SK-N-SH (cell line): ENCODE results near the gene CD38. TPM values are rescaled to one million over a fixed set of nuclear protein-coding genes. Genes with fewer than 3 reads are reported as not detected.

ENCODE experiments used
- CTCF ChIA-PET: fragments of 300-600, 350-600 bp; formaldehyde crosslinking; extraction: SDS; loops from one replicate; lab custom pipeline; 2021; lab: Yijun Ruan, JAX
- POLR2A ChIA-PET: fragments of 350-600 bp; sonication (Branson Sonifier 250); formaldehyde crosslinking; extraction: SDS; loops from one replicate; lab custom pipeline; 2020; ENCODE audit warnings: antibody characterized with exemption, inconsistent platforms; lab: Yijun Ruan, JAX
- DNase-seq: peaks from one replicate; pipeline ENCODE4 v3.0.0; 2012
- H2AFZ ChIP-seq: fragments of 200-600 bp; sonication (generic); 2 replicates; pipeline ENCODE4 v1.8.1; 2016; ENCODE audit warnings: antibody characterized with exemption, mild to moderate bottlenecking, low read depth
- H3F3A ChIP-seq: fragments of 200-600 bp; sonication (generic); replicated peaks from 2 replicates; pipeline ENCODE3; 2016; ENCODE audit warnings: antibody characterized with exemption, mild to moderate bottlenecking; ENCODE audit not compliant: insufficient read depth
- H3K27ac ChIP-seq, 2 experiments: fragments of 200-500 bp in 1 of 2; fragments of 200-600 bp in 1 of 2; sonication (Bioruptor generic) in 1 of 2; sonication (generic), shearing (Covaris generic) in 1 of 2; 2 replicates each; pipeline versions ENCODE4 v1.5.1 to v1.6.1; 2014 to 2016; ENCODE audit warnings: low read depth in 2 of 2, inconsistent platforms in 1 of 2, low read length in 1 of 2, mild to moderate bottlenecking in 1 of 2, mixed read lengths in 1 of 2
- H3K27me3 ChIP-seq: fragments of 200-600 bp; sonication (generic), shearing (Covaris generic); 2 replicates; pipeline ENCODE4 v1.6.1; 2016; ENCODE audit warnings: mixed run types; ENCODE audit not compliant: insufficient read depth
- H3K36me3 ChIP-seq, 2 experiments: fragments of 200-500 bp in 1 of 2; fragments of 200-600 bp in 1 of 2; sonication (Bioruptor generic) in 1 of 2; sonication (generic) in 1 of 2; replicated peaks in 1 of 2; 2 replicates each; pipeline versions ENCODE3 to v1.5.1; 2014 to 2016; ENCODE audit warnings: low read length in 1 of 2, mild to moderate bottlenecking in 1 of 2; ENCODE audit not compliant: insufficient read depth in 2 of 2, control insufficient read depth in 1 of 2
- H3K4me1 ChIP-seq, 2 experiments: fragments of 200-500 bp in 1 of 2; fragments of 200-600 bp in 1 of 2; sonication (Bioruptor generic) in 1 of 2; sonication (generic), shearing (Covaris generic) in 1 of 2; 2 replicates each; pipeline versions ENCODE4 v1.5.1 to v1.6.1; 2014 to 2016; ENCODE audit warnings: low read depth in 1 of 2, low read length in 1 of 2, mixed run types in 1 of 2; ENCODE audit not compliant: insufficient read depth in 2 of 2, control insufficient read depth in 1 of 2
- H3K4me2 ChIP-seq: fragments of 200-600 bp; sonication (generic), shearing (Covaris generic); 2 replicates; pipeline ENCODE4 v1.6.1; 2017; ENCODE audit warnings: mixed run types
- H3K4me3 ChIP-seq, 2 experiments: fragments of 200-500 bp in 1 of 2; fragments of 200-600 bp in 1 of 2; sonication (Bioruptor generic) in 1 of 2; sonication (generic), shearing (Covaris generic) in 1 of 2; 2 replicates each; pipeline versions ENCODE4 v1.5.1 to v1.8.1; 2014 to 2016; ENCODE audit warnings: low read depth in 2 of 2, inconsistent platforms in 1 of 2, low read length in 1 of 2, mild to moderate bottlenecking in 1 of 2, mixed read lengths in 1 of 2, moderate library complexity in 1 of 2
- H3K79me2 ChIP-seq: fragments of 200-600 bp; sonication (generic); 2 replicates; pipeline ENCODE4 v1.8.1; 2017; ENCODE audit warnings: mild to moderate bottlenecking; ENCODE audit not compliant: insufficient read depth
- H3K9ac ChIP-seq: fragments of 200-600 bp; sonication (generic); 2 replicates; pipeline ENCODE4 v1.6.1; 2017; ENCODE audit warnings: mixed run types
- H3K9me2 ChIP-seq: fragments of 200-600 bp; sonication (generic); 2 replicates; pipeline ENCODE4 v1.6.1; 2017; ENCODE audit warnings: mixed run types
- H3K9me3 ChIP-seq: fragments of 200-600 bp; sonication (generic); 2 replicates; pipeline ENCODE4 v1.6.1; 2017; ENCODE audit warnings: mixed run types, mild to moderate bottlenecking, moderate library complexity
- H4K20me1 ChIP-seq: fragments of 200-600 bp; sonication (generic); 2 replicates; pipeline ENCODE4 v1.6.1; 2017; ENCODE audit warnings: mild to moderate bottlenecking, mixed run types; ENCODE audit not compliant: insufficient read depth
- EP300 ChIP-seq, 2 experiments: IDR thresholded peaks; 2 replicates each; pipeline versions ENCODE4 v1.4.0 to v1.6.1; 2012; ENCODE audit warnings: borderline replicate concordance in 1 of 2, low read depth in 1 of 2, low read length in 1 of 2
- EZH2phosphoT487 ChIP-seq: fragments of 200-600 bp; sonication (generic); IDR thresholded peaks from 2 replicates; pipeline ENCODE4 v1.6.1; 2017; ENCODE audit warnings: low read depth, mixed run types, mild to moderate bottlenecking, antibody characterized with exemption, moderate library complexity, borderline replicate concordance
- FOXJ3 ChIP-seq: sonication (generic); formaldehyde crosslinking; IDR thresholded peaks from 2 replicates; pipeline ENCODE4 v1.5.1; 2020; ENCODE audit warnings: mild to moderate bottlenecking, missing genetic modification reagents
- GABPA ChIP-seq: IDR thresholded peaks from 2 replicates; pipeline ENCODE4 v1.4.0; 2012; ENCODE audit warnings: low read depth, mild to moderate bottlenecking
- JUND ChIP-seq: IDR thresholded peaks from 2 replicates; pipeline ENCODE4 v1.4.0; 2012
- MXI1 ChIP-seq: IDR thresholded peaks from 2 replicates; pipeline ENCODE4 v1.6.1; 2012; ENCODE audit warnings: mild to moderate bottlenecking, low read depth, low read length, improper control_type of control experiment
- NFIC ChIP-seq: IDR thresholded peaks from 2 replicates; pipeline ENCODE4 v1.4.0; 2012; ENCODE audit warnings: borderline replicate concordance
- NRF1 ChIP-seq: IDR thresholded peaks from 2 replicates; pipeline ENCODE4 v1.6.1; 2012; ENCODE audit warnings: low read depth, mild to moderate bottlenecking, low read length
- PBX3 ChIP-seq: IDR thresholded peaks from 2 replicates; pipeline ENCODE4; 2012
- RCOR1 ChIP-seq: fragments of 150-350 bp; IDR thresholded peaks from 2 replicates; pipeline ENCODE4 v1.6.1; 2017; ENCODE audit warnings: antibody characterized with exemption, low read length
- RFX5 ChIP-seq: IDR thresholded peaks from 2 replicates; pipeline ENCODE4 v1.6.1; 2012; ENCODE audit warnings: mild to moderate bottlenecking, improper control_type of control experiment, low read length
- RXRA ChIP-seq: IDR thresholded peaks from 2 replicates; pipeline ENCODE4 v1.4.0; 2012; ENCODE audit warnings: low read depth, mild to moderate bottlenecking, borderline replicate concordance
- SIN3A ChIP-seq: IDR thresholded peaks from 2 replicates; pipeline ENCODE4 v1.6.1; 2012; ENCODE audit warnings: low read depth, mild to moderate bottlenecking, low read length, moderate library complexity, borderline replicate concordance
- SMC3 ChIP-seq: IDR thresholded peaks from 2 replicates; pipeline ENCODE4 v1.6.1; 2012; ENCODE audit warnings: low read depth, low read length, improper control_type of control experiment
- TAF1 ChIP-seq: IDR thresholded peaks from 2 replicates; pipeline ENCODE4 v1.6.1; 2012; ENCODE audit warnings: low read depth, mild to moderate bottlenecking, low read length, moderate library complexity, borderline replicate concordance
- TEAD4 ChIP-seq: IDR thresholded peaks from 2 replicates; pipeline ENCODE4 v1.4.0; 2012; ENCODE audit warnings: mild to moderate bottlenecking, borderline replicate concordance; ENCODE audit not compliant: insufficient read depth
- YY1 ChIP-seq: IDR thresholded peaks from 2 replicates; pipeline ENCODE4 v1.4.0; 2012; ENCODE audit warnings: low read depth, mild to moderate bottlenecking
- ZBTB33 ChIP-seq: IDR thresholded peaks from 2 replicates; pipeline ENCODE4 v1.4.0; 2012; ENCODE audit warnings: low read depth, borderline replicate concordance
- WGBS: methylation state at CpG from one replicate; pipeline ENCODE4 v1.1.6; 2017; ENCODE audit warnings: low lambda C conversion rate; 5-methylcytosine and 5-hydroxymethylcytosine counted together
- polyA plus RNA-seq, 3 experiments: library from polyadenylated mRNA; depleted of rRNA; stranded (reverse); fragments of >200 nt; gene quantifications; 2 replicates each; pipeline ENCODE4 v1.2.3, GENCODE V29; 2012
- TF ChIP-seq, protein P1 (sequence below): IDR thresholded peaks from 2 replicates; pipeline ENCODE4 v1.6.1; 2012; ENCODE audit warnings: mild to moderate bottlenecking, low read depth, low read length, moderate library complexity

Gene CD38
- polyA plus RNA-seq, 1 of the 3 experiments (the other 2 are of a cell fraction): 0.02 TPM

- no peak overlapping the region for H3K27ac ChIP-seq
- H2AFZ ChIP-seq: no peak overlapping the region
- no peak overlapping the region for H3K4me3 ChIP-seq
- ChIA-PET POLR2A (no interaction called here), CTCF (interaction anchor here (0.7 to 3.0 kb wide), 4 partner anchors 10 to 111 kb away, joined by 3 to 9 read pairs (median 4); no protein-coding TSS in a partner anchor)
- H3K27me3 ChIP-seq: peaks cover 5% of the 10 kb centered on the region; the same call in 1 of the 2 replicates
- 64% methylated on average over 3 of the region's 3 CpGs for WGBS
- H3K4me1 ChIP-seq: no peaks in the 10 kb centered on the region
- H3K79me2 ChIP-seq: no peaks in the 10 kb centered on the region
- H3K9me3 ChIP-seq: no peaks in the 10 kb centered on the region
- H3K4me2 ChIP-seq: no peak overlapping the region
- no peak for DNase-seq
- H3K9me2 ChIP-seq: no peaks in the 10 kb centered on the region
- H3K36me3 ChIP-seq: no peaks in the 10 kb centered on the region
- no peak for TF ChIP-seq JUND
- TF ChIP-seq GABPA: no peak
- no peak for TF ChIP-seq SMC3
- no peak for TF ChIP-seq RCOR1
- TF ChIP-seq TAF1: no peak
- TF ChIP-seq FOXJ3 (CRISPR knock-in tag): no peak
- no peak for TF ChIP-seq MXI1
- TF ChIP-seq YY1: no peak
- no peak for TF ChIP-seq TEAD4
- TF ChIP-seq SIN3A: no peak
- no peak for TF ChIP-seq NFIC
- TF ChIP-seq RXRA: no peak
- no peak overlapping the region for H3K9ac ChIP-seq
- H3F3A ChIP-seq: no peaks in the 10 kb centered on the region
- no peaks in the 10 kb centered on the region for H4K20me1 ChIP-seq
These were observed 6.7 kb upstream of the CD38 start for GRCh38 chr4:15771216-15772058.

- Histone ChIP-seq H3F3A (no peaks in the 10 kb centered on the region), H3K27ac (no peak overlapping the region), H4K20me1 (no peaks in the 10 kb centered on the region), H3K79me2 (no peaks in the 10 kb centered on the region), H3K4me2 (no peak overlapping the region), H3K36me3 (no peaks in the 10 kb centered on the region), H3K27me3 (peaks cover 21% of the 10 kb centered on the region), H3K9me2 (no peaks in the 10 kb centered on the region), H3K4me3 (no peak overlapping the region), H3K9ac (no peak overlapping the region), H3K4me1 (peaks cover 0 to 6% of the 10 kb centered on the region in 2 experiments; a peak in 2 of 4 replicates), H2AFZ (no peak overlapping the region), H3K9me3 (no peaks in the 10 kb centered on the region)
- 55% methylated on average over 4 of the region's 4 CpGs for WGBS
- CTCF ChIA-PET: interaction anchor here (3.0 kb wide), 1 partner anchor 32 kb away, joined by 9 read pairs; no protein-coding TSS in a partner anchor
- POLR2A ChIA-PET: no interaction called here
- DNase-seq: no peak
- TF ChIP-seq RFX5: no peak
- TF ChIP-seq PBX3: no peak
- TF ChIP-seq EZH2phosphoT487: no peak
- TF ChIP-seq MXI1: no peak
- TF ChIP-seq NRF1: no peak
- TF ChIP-seq, protein P1, sequence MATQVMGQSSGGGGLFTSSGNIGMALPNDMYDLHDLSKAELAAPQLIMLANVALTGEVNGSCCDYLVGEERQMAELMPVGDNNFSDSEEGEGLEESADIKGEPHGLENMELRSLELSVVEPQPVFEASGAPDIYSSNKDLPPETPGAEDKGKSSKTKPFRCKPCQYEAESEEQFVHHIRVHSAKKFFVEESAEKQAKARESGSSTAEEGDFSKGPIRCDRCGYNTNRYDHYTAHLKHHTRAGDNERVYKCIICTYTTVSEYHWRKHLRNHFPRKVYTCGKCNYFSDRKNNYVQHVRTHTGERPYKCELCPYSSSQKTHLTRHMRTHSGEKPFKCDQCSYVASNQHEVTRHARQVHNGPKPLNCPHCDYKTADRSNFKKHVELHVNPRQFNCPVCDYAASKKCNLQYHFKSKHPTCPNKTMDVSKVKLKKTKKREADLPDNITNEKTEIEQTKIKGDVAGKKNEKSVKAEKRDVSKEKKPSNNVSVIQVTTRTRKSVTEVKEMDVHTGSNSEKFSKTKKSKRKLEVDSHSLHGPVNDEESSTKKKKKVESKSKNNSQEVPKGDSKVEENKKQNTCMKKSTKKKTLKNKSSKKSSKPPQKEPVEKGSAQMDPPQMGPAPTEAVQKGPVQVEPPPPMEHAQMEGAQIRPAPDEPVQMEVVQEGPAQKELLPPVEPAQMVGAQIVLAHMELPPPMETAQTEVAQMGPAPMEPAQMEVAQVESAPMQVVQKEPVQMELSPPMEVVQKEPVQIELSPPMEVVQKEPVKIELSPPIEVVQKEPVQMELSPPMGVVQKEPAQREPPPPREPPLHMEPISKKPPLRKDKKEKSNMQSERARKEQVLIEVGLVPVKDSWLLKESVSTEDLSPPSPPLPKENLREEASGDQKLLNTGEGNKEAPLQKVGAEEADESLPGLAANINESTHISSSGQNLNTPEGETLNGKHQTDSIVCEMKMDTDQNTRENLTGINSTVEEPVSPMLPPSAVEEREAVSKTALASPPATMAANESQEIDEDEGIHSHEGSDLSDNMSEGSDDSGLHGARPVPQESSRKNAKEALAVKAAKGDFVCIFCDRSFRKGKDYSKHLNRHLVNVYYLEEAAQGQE: no peak
- TF ChIP-seq TAF1: no peak
- TF ChIP-seq RXRA: no peak
- no peak for TF ChIP-seq ZBTB33
- TF ChIP-seq SIN3A: no peak
- TF ChIP-seq SMC3: no peak
- TF ChIP-seq EP300 (IDR thresholded peaks at IDR 0.05; ENCODE audit: borderline replicate concordance in 1 of 2, low read depth in 1 of 2, low read length in 1 of 2): no peak
These were observed 4.1 kb upstream of the CD38 start for GRCh38 chr4:15774020-15774420.
